Ovary (tissue), 3 donors: ENCODE measurements around the gene OR1F1.

Experiments used
- POLR2A ChIP-seq: fragments of 450-650 bp; IDR thresholded peaks from one replicate; pipeline ENCODE4 v1.6.1; 2017; ENCODE audit warnings: antibody characterized with exemption, mild to moderate bottlenecking, moderate library complexity
- TF ChIP-seq, protein P1 (sequence below), 3 donors: fragments of 450-650 bp in 2 of 3; fragments of 200-600 bp in 1 of 3; IDR thresholded peaks; one replicate each; pipeline versions ENCODE4 v1.5.1 to v1.8.0; 2016 to 2022; ENCODE audit warnings: antibody characterized with exemption in 3 of 3, mild to moderate bottlenecking in 1 of 3
- donor health status: DM: no; HTN: no; CAD: no.

DNA sequence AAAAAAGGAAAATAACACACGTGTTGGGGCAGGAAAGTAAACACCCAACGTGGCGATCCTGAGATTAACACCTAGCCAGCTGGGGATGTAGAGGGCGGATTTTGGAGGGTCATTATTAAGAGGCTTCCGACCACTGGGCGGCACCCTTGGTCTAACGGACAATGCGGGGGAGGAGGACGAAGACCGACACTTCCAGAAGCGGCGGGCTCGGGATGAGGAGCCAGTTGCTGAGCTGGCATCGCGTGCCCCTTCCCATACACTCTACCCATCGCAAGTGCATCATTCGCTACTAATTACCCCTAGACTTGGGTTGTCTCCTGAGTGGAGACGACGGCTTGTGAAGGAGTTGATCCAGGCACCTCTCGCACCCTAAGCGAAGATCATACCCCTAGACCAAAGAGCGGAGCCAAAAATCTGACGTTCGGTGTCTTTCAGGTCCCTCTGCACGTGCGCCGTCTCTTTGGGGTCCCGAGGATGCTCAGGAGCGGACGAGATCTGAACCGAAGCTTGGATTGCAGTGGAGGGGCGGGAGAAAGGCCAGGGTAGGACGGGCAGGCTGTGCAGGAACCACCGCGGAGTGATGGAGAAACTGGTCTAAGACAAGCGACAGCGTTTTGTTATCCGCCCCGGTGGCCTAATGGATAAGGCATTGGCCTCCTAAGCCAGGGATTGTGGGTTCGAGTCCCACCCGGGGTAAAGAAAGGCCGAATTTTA lies 35.6 kb upstream of the OR1F1 start:
- TF ChIP-seq POLR2A = peak; percentile 17
- TF ChIP-seq, protein P1, sequence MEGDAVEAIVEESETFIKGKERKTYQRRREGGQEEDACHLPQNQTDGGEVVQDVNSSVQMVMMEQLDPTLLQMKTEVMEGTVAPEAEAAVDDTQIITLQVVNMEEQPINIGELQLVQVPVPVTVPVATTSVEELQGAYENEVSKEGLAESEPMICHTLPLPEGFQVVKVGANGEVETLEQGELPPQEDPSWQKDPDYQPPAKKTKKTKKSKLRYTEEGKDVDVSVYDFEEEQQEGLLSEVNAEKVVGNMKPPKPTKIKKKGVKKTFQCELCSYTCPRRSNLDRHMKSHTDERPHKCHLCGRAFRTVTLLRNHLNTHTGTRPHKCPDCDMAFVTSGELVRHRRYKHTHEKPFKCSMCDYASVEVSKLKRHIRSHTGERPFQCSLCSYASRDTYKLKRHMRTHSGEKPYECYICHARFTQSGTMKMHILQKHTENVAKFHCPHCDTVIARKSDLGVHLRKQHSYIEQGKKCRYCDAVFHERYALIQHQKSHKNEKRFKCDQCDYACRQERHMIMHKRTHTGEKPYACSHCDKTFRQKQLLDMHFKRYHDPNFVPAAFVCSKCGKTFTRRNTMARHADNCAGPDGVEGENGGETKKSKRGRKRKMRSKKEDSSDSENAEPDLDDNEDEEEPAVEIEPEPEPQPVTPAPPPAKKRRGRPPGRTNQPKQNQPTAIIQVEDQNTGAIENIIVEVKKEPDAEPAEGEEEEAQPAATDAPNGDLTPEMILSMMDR (IDR thresholded peaks at IDR 0.05) = peak in 1 of 3 donors; percentile 12
